GM18870 (cell line): Measurements from ENCODE around the gene FUCA2.

Source experiments
- ATAC-seq: cut with Tn5 transposase; IDR thresholded peaks from one replicate; pipeline ENCODE4 v1.9.1; 2021; ENCODE audit warnings: moderate library complexity; ENCODE audit not compliant: unreplicated experiment

FUCA2 gene

GRCh38 chr6:143510991-143511891 lies at the start of gene FUCA2:
FUCA2 (minus strand) TSS chr6:143511720; CDS start chr6:143511634, 86 bp downstream.
- peak; percentile 42 for ATAC-seq

- ATAC-seq, result no peak
These were observed 49.7 kb upstream of the FUCA2 start for GRCh38 chr6:143561105-143561704.

GRCh38 chr6:143559051-143559660 lies 47.6 kb upstream of the FUCA2 start:
- no peak for ATAC-seq

GRCh38 chr6:143556529-143556928 lies 45.0 kb upstream of the FUCA2 start:
- no peak for ATAC-seq

- ATAC-seq, result no peak
These were observed 44.1 kb upstream of the FUCA2 start for GRCh38 chr6:143555582-143555981.

- ATAC-seq, result no peak
These were observed 43.6 kb upstream of the FUCA2 start for GRCh38 chr6:143555071-143555492.

- ATAC-seq, result no peak
These were observed 41.8 kb upstream of the FUCA2 start for GRCh38 chr6:143553337-143553736.

GRCh38 chr6:143549949-143550268 lies 38.4 kb upstream of the FUCA2 start:
- ATAC-seq, result no peak

GRCh38 chr6:143549221-143549948 lies 37.9 kb upstream of the FUCA2 start:
- peak; percentile 64 for ATAC-seq

GRCh38 chr6:143546599-143546998 lies 35.1 kb upstream of the FUCA2 start:
- ATAC-seq, result no peak

GRCh38 chr6:143545976-143546547 lies 34.5 kb upstream of the FUCA2 start:
- ATAC-seq, result no peak

GRCh38 chr6:143545165-143545564 lies 33.6 kb upstream of the FUCA2 start:
- ATAC-seq, result no peak

- no peak for ATAC-seq
These were observed 32.6 kb upstream of the FUCA2 start for GRCh38 chr6:143544011-143544696.

- ATAC-seq, result no peak
These were observed 31.9 kb upstream of the FUCA2 start for GRCh38 chr6:143543435-143543834.

- ATAC-seq, result no peak
These were observed 31.4 kb upstream of the FUCA2 start for GRCh38 chr6:143542888-143543287.

- no peak for ATAC-seq
These were observed 28.7 kb upstream of the FUCA2 start for GRCh38 chr6:143540192-143540591.

- ATAC-seq, result no peak
These were observed 28.2 kb upstream of the FUCA2 start for GRCh38 chr6:143539734-143540133.

GRCh38 chr6:143539106-143539505 lies 27.6 kb upstream of the FUCA2 start:
- ATAC-seq, result no peak

- no peak for ATAC-seq
These were observed 26.9 kb upstream of the FUCA2 start for GRCh38 chr6:143538374-143538773.
